Breast epithelium (tissue), 4 donors: ENCODE data around the gene PAXX. TPM values are rescaled to one million over a fixed set of nuclear protein-coding genes. Genes with fewer than 3 reads are reported as not detected.

Experiments
- DNase-seq, 2 donors: peaks; one replicate each; pipeline ENCODE4 v3.0.0-alpha.2; 2019; ENCODE audit warnings: low spot score in 2 of 2
- H3K27ac ChIP-seq, 2 donors: fragments of 200-600 bp; sonication (generic) in 1 of 2; one replicate each; pipeline ENCODE4 v1.5.1; 2016 to 2019; ENCODE audit warnings: mild to moderate bottlenecking in 1 of 2
- H3K27me3 ChIP-seq, 2 donors: fragments of 200-600 bp; sonication (generic) in 1 of 2; one replicate each; pipeline versions ENCODE4 v1.5.1 to v1.6.0; 2017 to 2019; ENCODE audit warnings: control low read depth in 1 of 2, mild to moderate bottlenecking in 1 of 2
- H3K36me3 ChIP-seq: fragments of 200-600 bp; one replicate; pipeline ENCODE4 v1.5.1; 2019
- H3K4me1 ChIP-seq, 2 donors: fragments of 200-600 bp; sonication (generic); one replicate each; pipeline ENCODE4 v1.5.1; 2016 to 2019; ENCODE audit warnings: control low read depth in 1 of 2
- H3K4me3 ChIP-seq, 3 donors: fragments of 200-600 bp; sonication (generic); 1 replicate in 2 of 3; 2 replicates in 1 of 3; pipeline ENCODE4 v1.5.1; 2016 to 2019; ENCODE audit warnings: mild to moderate bottlenecking in 3 of 3, moderate library complexity in 2 of 3
- H3K9me3 ChIP-seq, 2 donors: fragments of 200-600 bp; sonication (generic) in 1 of 2; one replicate each; pipeline ENCODE4 v1.5.1; 2016 to 2019; ENCODE audit warnings: control low read depth in 1 of 2
- CTCF ChIP-seq, 3 donors: fragments of 450-650 bp; IDR thresholded peaks; one replicate each; pipeline ENCODE4 v1.5.1; 2016 to 2017; ENCODE audit warnings: antibody characterized with exemption in 3 of 3, mild to moderate bottlenecking in 3 of 3, moderate library complexity in 3 of 3
- POLR2A ChIP-seq: fragments of 450-650 bp; IDR thresholded peaks from one replicate; pipeline ENCODE4 v1.6.1; 2016; ENCODE audit warnings: antibody characterized with exemption, mild to moderate bottlenecking, moderate library complexity
- POLR2AphosphoS5 ChIP-seq, 3 donors: sonication (generic); formaldehyde crosslinking; IDR thresholded peaks; one replicate each; pipeline ENCODE4 v1.6.1; 2017; ENCODE audit warnings: antibody characterized with exemption in 3 of 3
- intact Hi-C: fragments of 100-400 bp; cut with DNase I; formaldehyde crosslinking; loops from one replicate; pipeline ENCODE4 v1.15.1; 2023; ENCODE audit warnings: low total_unique reads
- total RNA-seq, 3 donors: library from RNA; depleted of rRNA; stranded (reverse); fragments of >200 nt; gene quantifications; one replicate each; pipeline ENCODE4 v1.1.0, GENCODE V29; 2016

The PAXX gene
- total RNA-seq, 3 donors from 2014 or later: 24.6 to 66.2 (median 49.2) TPM

GRCh38 chr9:136977649-136978072, 14.6 kb upstream of the PAXX start:
- H3K4me1 ChIP-seq: no peaks in the 10 kb centered on the region
- H3K36me3 ChIP-seq: no peaks in the 10 kb centered on the region
- intact Hi-C loops: no loop called here
- TF ChIP-seq POLR2AphosphoS5 (IDR thresholded peaks at IDR 0.05) (no peak), CTCF (IDR thresholded peaks at IDR 0.05) (no peak), POLR2A (no peak)
- peak overlapping the region; percentile 35 to 72 (median 57) for H3K4me3 ChIP-seq
- no peak for DNase-seq
- H3K9me3 ChIP-seq: no peaks in the 10 kb centered on the region
- H3K27ac ChIP-seq: peak overlapping the region; percentile 7 to 50
- no peaks in the 10 kb centered on the region for H3K27me3 ChIP-seq

DNA sequence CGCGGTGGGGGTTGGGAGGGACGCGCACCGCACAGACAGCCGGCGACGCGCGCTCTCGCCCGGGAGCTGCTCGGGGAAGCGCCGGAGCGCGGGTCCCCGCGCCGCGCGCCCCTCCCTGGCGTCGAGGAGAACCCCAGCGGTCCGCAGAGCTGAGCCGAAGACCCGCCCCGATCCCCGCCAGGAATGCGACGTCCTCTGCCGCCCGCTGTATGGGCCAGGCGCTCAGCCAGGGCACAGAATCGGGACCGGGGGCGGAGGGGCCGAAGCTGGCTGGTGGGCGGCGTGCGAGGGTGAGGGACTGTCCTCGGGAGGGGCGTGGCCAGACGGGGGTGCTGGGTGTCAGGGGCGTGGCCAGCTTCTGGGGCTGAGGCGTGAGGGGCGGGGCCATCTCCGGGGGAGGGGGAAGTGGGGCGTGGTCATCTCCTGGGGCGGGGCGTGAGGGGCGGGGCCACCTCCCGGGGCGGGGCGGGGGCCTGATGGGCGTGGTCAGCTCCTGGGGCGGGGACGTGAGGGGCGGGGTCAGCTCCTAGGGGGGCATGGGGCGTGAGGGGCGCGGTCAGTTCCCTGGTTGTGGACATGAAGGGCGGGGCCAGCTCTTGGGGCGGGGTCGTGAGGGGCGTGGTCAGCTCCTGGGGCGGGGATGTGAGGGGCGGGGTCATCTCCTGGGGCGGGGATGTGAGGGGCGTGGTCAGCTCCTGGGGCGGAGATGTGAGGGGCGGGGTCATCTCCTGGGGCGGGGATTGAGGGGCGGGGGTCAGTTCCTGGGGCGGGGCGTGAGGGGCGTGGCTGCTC, 14.0 kb upstream of the PAXX start:
- TF ChIP-seq POLR2A: no peak
- TF ChIP-seq CTCF (IDR thresholded peaks at IDR 0.05): no peak
- no peak for TF ChIP-seq POLR2AphosphoS5 (IDR thresholded peaks at IDR 0.05)
- Histone ChIP-seq H3K27ac (peak overlapping the region; percentile 7 to 50), H3K27me3 (peaks cover 0 to 3% of the 10 kb centered on the region in 2 donors), H3K4me3 (peak overlapping the region; percentile 35 to 72 (median 57)), H3K4me1 (no peaks in the 10 kb centered on the region), H3K36me3 (no peaks in the 10 kb centered on the region), H3K9me3 (no peaks in the 10 kb centered on the region)
- intact Hi-C loops: no loop called here
- DNase-seq: peak; percentile 40 to 63

GRCh38 chr9:136978865-136979544, 13.2 kb upstream of the PAXX start:
- Histone ChIP-seq H3K4me3 (no peak overlapping the region), H3K36me3 (no peaks in the 10 kb centered on the region), H3K27ac (no peak overlapping the region), H3K27me3 (peaks cover 0 to 9% of the 10 kb centered on the region in 2 donors), H3K9me3 (no peaks in the 10 kb centered on the region), H3K4me1 (no peaks in the 10 kb centered on the region)
- intact Hi-C loops: no loop called here
- no peak for TF ChIP-seq POLR2A
- TF ChIP-seq POLR2AphosphoS5 (IDR thresholded peaks at IDR 0.05): no peak
- TF ChIP-seq CTCF (IDR thresholded peaks at IDR 0.05): no peak
- no peak for DNase-seq

DNA sequence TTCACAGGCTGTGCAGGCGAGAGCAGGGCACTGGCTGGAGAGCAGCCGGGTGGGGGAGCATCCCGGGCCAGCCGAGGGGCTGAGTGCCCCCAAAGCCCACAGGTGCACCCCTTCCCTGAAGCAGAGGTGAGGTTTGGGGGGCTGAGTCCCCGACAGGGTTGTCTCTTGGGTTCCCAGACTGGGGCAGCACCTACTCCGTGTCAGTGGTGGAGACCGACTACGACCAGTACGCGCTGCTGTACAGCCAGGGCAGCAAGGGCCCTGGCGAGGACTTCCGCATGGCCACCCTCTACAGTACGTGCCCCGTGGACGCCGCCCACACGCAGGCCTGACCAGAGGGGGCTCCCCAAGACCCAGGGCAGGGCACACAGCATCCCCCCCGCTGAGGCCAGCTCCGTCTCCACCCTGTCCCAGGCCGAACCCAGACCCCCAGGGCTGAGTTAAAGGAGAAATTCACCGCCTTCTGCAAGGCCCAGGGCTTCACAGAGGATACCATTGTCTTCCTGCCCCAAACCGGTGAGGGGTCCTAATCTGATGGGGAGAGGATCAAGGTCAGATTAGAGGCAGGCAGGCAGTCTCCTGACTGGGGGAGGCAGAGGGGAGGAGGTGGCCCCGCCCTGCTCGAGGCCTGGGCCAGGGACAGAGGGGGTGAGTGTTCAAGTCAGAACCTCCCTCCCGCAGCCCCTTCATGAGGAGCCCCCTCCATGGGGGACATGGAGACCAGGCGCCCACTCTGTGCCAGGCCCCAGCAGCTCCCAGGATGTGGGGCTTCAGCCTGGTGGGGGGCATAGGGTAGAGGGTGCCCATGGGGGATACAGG, 12.2 kb upstream of the PAXX start:
- no peaks in the 10 kb centered on the region for H3K4me1 ChIP-seq
- intact Hi-C loops: no loop called here
- H3K9me3 ChIP-seq: no peaks in the 10 kb centered on the region
- no peaks in the 10 kb centered on the region for H3K36me3 ChIP-seq
- peaks cover 6 to 19% of the 10 kb centered on the region in 2 donors for H3K27me3 ChIP-seq
- no peak for TF ChIP-seq CTCF (IDR thresholded peaks at IDR 0.05)
- no peak for TF ChIP-seq POLR2A
- TF ChIP-seq POLR2AphosphoS5 (IDR thresholded peaks at IDR 0.05): no peak
- H3K4me3 ChIP-seq: no peak overlapping the region
- H3K27ac ChIP-seq: no peak overlapping the region
- no peak for DNase-seq
